H9 (cell line): ENCODE results near the gene CCDC92. TPM values are rescaled to one million over a fixed set of nuclear protein-coding genes. Genes with fewer than 3 reads are reported as not detected.

Source experiments
- DNase-seq: peaks from one replicate; pipeline ENCODE4 v3.0.0-alpha.2; 2017
- H2AFZ ChIP-seq: one replicate; pipeline ENCODE4 v1.6.1; 2013; ENCODE audit warnings: mild to moderate bottlenecking, low read length, control low read depth, moderate library complexity
- H2AK5ac ChIP-seq: 2 replicates; pipeline ENCODE4 v1.6.1; 2013; ENCODE audit warnings: low read length, control low read depth, mixed read lengths; ENCODE audit not compliant: insufficient read length
- H2BK120ac ChIP-seq: one replicate; pipeline ENCODE4 v1.6.1; 2013; ENCODE audit warnings: low read depth, mild to moderate bottlenecking, low read length, control low read depth, inconsistent platforms; ENCODE audit not compliant: poor library complexity, severe bottlenecking
- H2BK12ac ChIP-seq: 2 replicates; pipeline ENCODE4 v1.6.1; 2013; ENCODE audit warnings: low read length, control low read depth, mixed read lengths, low read depth; ENCODE audit not compliant: insufficient read length
- H2BK15ac ChIP-seq: 2 replicates; pipeline ENCODE4 v1.6.1; 2013; ENCODE audit warnings: low read depth, low read length, control low read depth
- H2BK20ac ChIP-seq: one replicate; pipeline ENCODE4 v1.6.1; 2013; ENCODE audit warnings: low read depth, mild to moderate bottlenecking, low read length, control low read depth, inconsistent platforms; ENCODE audit not compliant: poor library complexity, severe bottlenecking
- H2BK5ac ChIP-seq: 2 replicates; pipeline ENCODE4 v1.6.1; 2013; ENCODE audit warnings: low read length, control low read depth, mixed read lengths; ENCODE audit not compliant: insufficient read length
- H3K14ac ChIP-seq: 2 replicates; pipeline ENCODE4 v1.6.1; 2013; ENCODE audit warnings: low read length, control low read depth; ENCODE audit not compliant: insufficient read depth
- H3K18ac ChIP-seq: 2 replicates; pipeline ENCODE4 v1.6.1; 2013; ENCODE audit warnings: low read depth, mild to moderate bottlenecking, mixed read lengths, low read length, control low read depth; ENCODE audit not compliant: insufficient read length
- H3K23ac ChIP-seq: 2 replicates; pipeline ENCODE4 v1.6.1; 2013; ENCODE audit warnings: low read length, control low read depth, mixed read lengths, low read depth; ENCODE audit not compliant: insufficient read length
- H3K23me2 ChIP-seq: 2 replicates; pipeline ENCODE4 v1.6.1; 2013; ENCODE audit warnings: low read depth, mild to moderate bottlenecking, mixed read lengths, low read length, control low read depth; ENCODE audit not compliant: insufficient read length, poor library complexity, severe bottlenecking
- H3K27ac ChIP-seq: 2 replicates; pipeline ENCODE4 v1.5.1; 2013; ENCODE audit warnings: low read length, control low read depth, mixed read lengths, low read depth; ENCODE audit not compliant: insufficient read length
- H3K27me3 ChIP-seq: 2 replicates; pipeline ENCODE4 v1.6.1; 2013; ENCODE audit warnings: low read length, control low read depth, inconsistent platforms; ENCODE audit not compliant: insufficient read depth
- H3K4ac ChIP-seq: 2 replicates; pipeline ENCODE4 v1.6.1; 2013; ENCODE audit warnings: low read depth, mild to moderate bottlenecking, control low read depth, inconsistent platforms, low read length, moderate library complexity
- H3K4me1 ChIP-seq: 2 replicates; pipeline ENCODE4 v1.6.1; 2013; ENCODE audit warnings: low read length, control low read depth, inconsistent platforms; ENCODE audit not compliant: insufficient read depth
- H3K4me2 ChIP-seq: 2 replicates; pipeline ENCODE4 v1.6.1; 2013; ENCODE audit warnings: low read length, control low read depth, mixed read lengths; ENCODE audit not compliant: insufficient read length, insufficient read depth
- H3K56ac ChIP-seq: 2 replicates; pipeline ENCODE4 v1.6.1; 2013; ENCODE audit warnings: low read depth, mild to moderate bottlenecking, mixed read lengths, low read length, control low read depth; ENCODE audit not compliant: insufficient read length
- H3K79me1 ChIP-seq: 2 replicates; pipeline ENCODE4 v1.6.1; 2013; ENCODE audit warnings: low read depth, mild to moderate bottlenecking, moderate library complexity, low read length, control low read depth, inconsistent platforms; ENCODE audit not compliant: insufficient read depth, poor library complexity, severe bottlenecking
- H3K79me2 ChIP-seq: 2 replicates; pipeline ENCODE4 v1.6.1; 2013; ENCODE audit warnings: low read length, control low read depth, inconsistent platforms; ENCODE audit not compliant: insufficient read depth
- H3K9ac ChIP-seq: 2 replicates; pipeline ENCODE4 v1.6.1; 2013; ENCODE audit warnings: low read length, control low read depth, mixed read lengths; ENCODE audit not compliant: insufficient read length; ENCODE audit errors: extremely low read depth
- H3K9me3 ChIP-seq: one replicate; pipeline ENCODE4 v1.6.1; 2013; ENCODE audit warnings: low read depth, low read length, inconsistent platforms; ENCODE audit not compliant: control insufficient read depth
- H3T11ph ChIP-seq: one replicate; pipeline ENCODE4 v1.6.1; 2013; ENCODE audit warnings: mild to moderate bottlenecking, low read length, control low read depth, inconsistent platforms
- H4K20me1 ChIP-seq: one replicate; pipeline ENCODE4 v1.6.1; 2013; ENCODE audit not compliant: control insufficient read depth, insufficient read length, insufficient read depth
- H4K5ac ChIP-seq: 2 replicates; pipeline ENCODE4 v1.6.1; 2013; ENCODE audit warnings: low read depth, mild to moderate bottlenecking, mixed read lengths, low read length, control low read depth; ENCODE audit not compliant: insufficient read length
- H4K8ac ChIP-seq: replicated peaks from 2 replicates; pipeline ENCODE4 v1.6.1; 2013; ENCODE audit warnings: low read length, control low read depth, mixed read lengths, low read depth; ENCODE audit not compliant: insufficient read length
- H4K91ac ChIP-seq: 2 replicates; pipeline ENCODE4 v1.6.1; 2013; ENCODE audit warnings: low read depth, mild to moderate bottlenecking, moderate library complexity, mixed read lengths, low read length, control low read depth; ENCODE audit not compliant: insufficient read length
- H3K27ac Mint-ChIP-seq, 3 experiments: 2 replicates in 2 of 3; 3 replicates in 1 of 3; pipeline ENCODE4 v1.8.0; 2020 to 2021; ENCODE audit warnings: mixed read lengths in 3 of 3, mild to moderate bottlenecking in 1 of 3, moderate library complexity in 1 of 3
- H3K27me3 Mint-ChIP-seq: 2 replicates; pipeline ENCODE4 v1.8.0; 2021; ENCODE audit warnings: low read depth, mild to moderate bottlenecking, moderate library complexity, mixed read lengths
- H3K36me3 Mint-ChIP-seq, 3 experiments: 2 replicates in 2 of 3; 3 replicates in 1 of 3; pipeline ENCODE4 v1.8.0; 2020 to 2021; ENCODE audit warnings: low read depth in 3 of 3, mixed read lengths in 3 of 3; ENCODE audit not compliant: insufficient read depth in 1 of 3
- H3K4me1 Mint-ChIP-seq, 2 experiments: 2 replicates each; pipeline ENCODE4 v1.8.0; 2020; ENCODE audit warnings: mixed read lengths in 2 of 2
- H3K4me3 Mint-ChIP-seq, 2 experiments: 2 replicates in 1 of 2; 3 replicates in 1 of 2; pipeline ENCODE4 v1.8.0; 2020 to 2021; ENCODE audit warnings: mild to moderate bottlenecking in 2 of 2, mixed read lengths in 2 of 2, moderate library complexity in 1 of 2
- H3K9me3 Mint-ChIP-seq, 2 experiments: 2 replicates in 1 of 2; 3 replicates in 1 of 2; pipeline ENCODE4 v1.8.0; 2020; ENCODE audit warnings: mild to moderate bottlenecking in 2 of 2, mixed read lengths in 2 of 2, moderate library complexity in 1 of 2
- WGBS: extraction: QIAGEN DNeasy Blood & Tissue Kit; methylation state at CpG from one replicate; pipeline ENCODE4 v1.1.7; 2013; ENCODE audit warnings: missing lambda C conversion rate, low lambda C conversion rate, mixed read lengths; ENCODE audit not compliant: insufficient read length; ENCODE audit errors: extremely low coverage; 5-methylcytosine and 5-hydroxymethylcytosine counted together
- total RNA-seq: library from RNA; stranded (reverse); gene quantifications from 2 replicates; pipeline ENCODE4 v1.2.1, GENCODE V29; 2021
- TF ChIP-seq, protein P1 (sequence below): fragments of 200-600 bp; sonication (generic); conservative IDR thresholded peaks from 3 replicates; pipeline ENCODE4 v1.8.0; 2021; ENCODE audit warnings: antibody characterized with exemption, mild to moderate bottlenecking

CCDC92 gene
- total RNA-seq, 1 experiment from 2014 or later, result 1.3 TPM

DNA sequence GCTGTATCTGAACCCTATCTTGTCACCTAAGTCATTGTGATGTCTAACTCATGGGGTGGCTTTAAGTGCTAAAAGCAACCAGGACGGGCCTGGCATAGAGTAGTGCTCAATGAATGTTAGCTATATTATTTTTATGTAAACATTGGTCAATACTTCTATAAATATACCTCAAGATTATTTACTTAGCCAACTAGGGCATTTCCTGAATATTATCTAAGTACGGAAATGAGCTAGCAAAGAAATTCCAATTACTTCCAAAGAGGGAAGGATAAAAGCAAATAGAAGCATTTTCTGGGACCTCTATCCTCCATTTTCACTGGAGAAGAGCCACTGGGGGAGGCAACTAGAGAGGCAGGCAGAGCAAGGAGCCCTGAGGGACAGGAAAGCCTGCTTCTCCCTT is 20.6 kb downstream of the CCDC92 start:
- Histone ChIP-seq H2AFZ (no peak overlapping the region), H3K4ac (no peak overlapping the region), H2BK15ac (no peak overlapping the region), H3K79me1 (no peaks in the 10 kb centered on the region), H2BK20ac (no peak overlapping the region), H4K8ac (no peak overlapping the region), H2BK12ac (no peak overlapping the region), H3K23ac (no peak overlapping the region), H2BK5ac (no peak overlapping the region), H3K23me2 (no peaks in the 10 kb centered on the region), H3K4me1 (no peaks in the 10 kb centered on the region), H3K27me3 (peaks cover 3% of the 10 kb centered on the region; the same call in 1 of the 2 replicates), H3K79me2 (no peaks in the 10 kb centered on the region), H3K14ac (no peak overlapping the region), H3K9me3 (no peaks in the 10 kb centered on the region), H3K56ac (no peak overlapping the region), H4K5ac (no peak overlapping the region), H3K4me2 (no peak overlapping the region), H4K91ac (no peak overlapping the region), H2BK120ac (no peak overlapping the region), H3K9ac (no peak overlapping the region), H2AK5ac (no peak overlapping the region), H3K18ac (no peak overlapping the region), H3K27ac (no peak overlapping the region), H4K20me1 (no peaks in the 10 kb centered on the region), H3T11ph (no peak overlapping the region)
- TF ChIP-seq, protein P1, sequence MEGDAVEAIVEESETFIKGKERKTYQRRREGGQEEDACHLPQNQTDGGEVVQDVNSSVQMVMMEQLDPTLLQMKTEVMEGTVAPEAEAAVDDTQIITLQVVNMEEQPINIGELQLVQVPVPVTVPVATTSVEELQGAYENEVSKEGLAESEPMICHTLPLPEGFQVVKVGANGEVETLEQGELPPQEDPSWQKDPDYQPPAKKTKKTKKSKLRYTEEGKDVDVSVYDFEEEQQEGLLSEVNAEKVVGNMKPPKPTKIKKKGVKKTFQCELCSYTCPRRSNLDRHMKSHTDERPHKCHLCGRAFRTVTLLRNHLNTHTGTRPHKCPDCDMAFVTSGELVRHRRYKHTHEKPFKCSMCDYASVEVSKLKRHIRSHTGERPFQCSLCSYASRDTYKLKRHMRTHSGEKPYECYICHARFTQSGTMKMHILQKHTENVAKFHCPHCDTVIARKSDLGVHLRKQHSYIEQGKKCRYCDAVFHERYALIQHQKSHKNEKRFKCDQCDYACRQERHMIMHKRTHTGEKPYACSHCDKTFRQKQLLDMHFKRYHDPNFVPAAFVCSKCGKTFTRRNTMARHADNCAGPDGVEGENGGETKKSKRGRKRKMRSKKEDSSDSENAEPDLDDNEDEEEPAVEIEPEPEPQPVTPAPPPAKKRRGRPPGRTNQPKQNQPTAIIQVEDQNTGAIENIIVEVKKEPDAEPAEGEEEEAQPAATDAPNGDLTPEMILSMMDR, result no peak
- H3K4me3 Mint-ChIP-seq, result no peak overlapping the region
- H3K9me3 Mint-ChIP-seq, result no peaks in the 10 kb centered on the region
- DNase-seq, result no peak
- H3K36me3 Mint-ChIP-seq, result peaks cover 0 to 1% (median 0%) of the 10 kb centered on the region in 3 experiments; a peak in 1 of 7 replicates
- no CpG with 5 or more reads among the region's 2 CpGs for WGBS
- peaks cover 99% of the 10 kb centered on the region for H3K27me3 Mint-ChIP-seq
- no peak overlapping the region for H3K27ac Mint-ChIP-seq
- H3K4me1 Mint-ChIP-seq, result no peaks in the 10 kb centered on the region; a peak in 1 of 4 replicates
